ENCODE results near the gene RFXANK. TPM values are rescaled to one million over a fixed set of nuclear protein-coding genes. Genes with fewer than 3 reads are reported as not detected.
A peak's percentile ranks its signal among the peaks of the same experiment; 100 is the strongest.

Gene RFXANK
- total and polyA plus RNA-seq, 9 of the 15 experiments (the other 6 are each of a cell fraction or from before 2014, with no cell fraction given): 68.6 to 181 (median 150) TPM

- TF ChIP-seq, protein P1, sequence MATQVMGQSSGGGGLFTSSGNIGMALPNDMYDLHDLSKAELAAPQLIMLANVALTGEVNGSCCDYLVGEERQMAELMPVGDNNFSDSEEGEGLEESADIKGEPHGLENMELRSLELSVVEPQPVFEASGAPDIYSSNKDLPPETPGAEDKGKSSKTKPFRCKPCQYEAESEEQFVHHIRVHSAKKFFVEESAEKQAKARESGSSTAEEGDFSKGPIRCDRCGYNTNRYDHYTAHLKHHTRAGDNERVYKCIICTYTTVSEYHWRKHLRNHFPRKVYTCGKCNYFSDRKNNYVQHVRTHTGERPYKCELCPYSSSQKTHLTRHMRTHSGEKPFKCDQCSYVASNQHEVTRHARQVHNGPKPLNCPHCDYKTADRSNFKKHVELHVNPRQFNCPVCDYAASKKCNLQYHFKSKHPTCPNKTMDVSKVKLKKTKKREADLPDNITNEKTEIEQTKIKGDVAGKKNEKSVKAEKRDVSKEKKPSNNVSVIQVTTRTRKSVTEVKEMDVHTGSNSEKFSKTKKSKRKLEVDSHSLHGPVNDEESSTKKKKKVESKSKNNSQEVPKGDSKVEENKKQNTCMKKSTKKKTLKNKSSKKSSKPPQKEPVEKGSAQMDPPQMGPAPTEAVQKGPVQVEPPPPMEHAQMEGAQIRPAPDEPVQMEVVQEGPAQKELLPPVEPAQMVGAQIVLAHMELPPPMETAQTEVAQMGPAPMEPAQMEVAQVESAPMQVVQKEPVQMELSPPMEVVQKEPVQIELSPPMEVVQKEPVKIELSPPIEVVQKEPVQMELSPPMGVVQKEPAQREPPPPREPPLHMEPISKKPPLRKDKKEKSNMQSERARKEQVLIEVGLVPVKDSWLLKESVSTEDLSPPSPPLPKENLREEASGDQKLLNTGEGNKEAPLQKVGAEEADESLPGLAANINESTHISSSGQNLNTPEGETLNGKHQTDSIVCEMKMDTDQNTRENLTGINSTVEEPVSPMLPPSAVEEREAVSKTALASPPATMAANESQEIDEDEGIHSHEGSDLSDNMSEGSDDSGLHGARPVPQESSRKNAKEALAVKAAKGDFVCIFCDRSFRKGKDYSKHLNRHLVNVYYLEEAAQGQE (IDR thresholded peaks at IDR 0.05; ENCODE audit: borderline replicate concordance): peak; percentile 49; the same call in 1 of the 2 replicates
- TF ChIP-seq, protein P1 (CRISPR knock-in tag; IDR thresholded peaks at IDR 0.05; ENCODE audit: low read depth): no peak
- TF ChIP-seq ZNF79 (CRISPR knock-in tag; IDR thresholded peaks at IDR 0.05; ENCODE audit: low read depth) (no peak), ZBTB2 (IDR thresholded peaks at IDR 0.05) (no peak), ZNF740 (CRISPR knock-in tag; IDR thresholded peaks at IDR 0.05) (peak; percentile 76), ZNF740 (tag; IDR thresholded peaks at IDR 0.05) (no peak; a peak in 1 of 4 replicates)
- TF ChIP-seq, protein P2, sequence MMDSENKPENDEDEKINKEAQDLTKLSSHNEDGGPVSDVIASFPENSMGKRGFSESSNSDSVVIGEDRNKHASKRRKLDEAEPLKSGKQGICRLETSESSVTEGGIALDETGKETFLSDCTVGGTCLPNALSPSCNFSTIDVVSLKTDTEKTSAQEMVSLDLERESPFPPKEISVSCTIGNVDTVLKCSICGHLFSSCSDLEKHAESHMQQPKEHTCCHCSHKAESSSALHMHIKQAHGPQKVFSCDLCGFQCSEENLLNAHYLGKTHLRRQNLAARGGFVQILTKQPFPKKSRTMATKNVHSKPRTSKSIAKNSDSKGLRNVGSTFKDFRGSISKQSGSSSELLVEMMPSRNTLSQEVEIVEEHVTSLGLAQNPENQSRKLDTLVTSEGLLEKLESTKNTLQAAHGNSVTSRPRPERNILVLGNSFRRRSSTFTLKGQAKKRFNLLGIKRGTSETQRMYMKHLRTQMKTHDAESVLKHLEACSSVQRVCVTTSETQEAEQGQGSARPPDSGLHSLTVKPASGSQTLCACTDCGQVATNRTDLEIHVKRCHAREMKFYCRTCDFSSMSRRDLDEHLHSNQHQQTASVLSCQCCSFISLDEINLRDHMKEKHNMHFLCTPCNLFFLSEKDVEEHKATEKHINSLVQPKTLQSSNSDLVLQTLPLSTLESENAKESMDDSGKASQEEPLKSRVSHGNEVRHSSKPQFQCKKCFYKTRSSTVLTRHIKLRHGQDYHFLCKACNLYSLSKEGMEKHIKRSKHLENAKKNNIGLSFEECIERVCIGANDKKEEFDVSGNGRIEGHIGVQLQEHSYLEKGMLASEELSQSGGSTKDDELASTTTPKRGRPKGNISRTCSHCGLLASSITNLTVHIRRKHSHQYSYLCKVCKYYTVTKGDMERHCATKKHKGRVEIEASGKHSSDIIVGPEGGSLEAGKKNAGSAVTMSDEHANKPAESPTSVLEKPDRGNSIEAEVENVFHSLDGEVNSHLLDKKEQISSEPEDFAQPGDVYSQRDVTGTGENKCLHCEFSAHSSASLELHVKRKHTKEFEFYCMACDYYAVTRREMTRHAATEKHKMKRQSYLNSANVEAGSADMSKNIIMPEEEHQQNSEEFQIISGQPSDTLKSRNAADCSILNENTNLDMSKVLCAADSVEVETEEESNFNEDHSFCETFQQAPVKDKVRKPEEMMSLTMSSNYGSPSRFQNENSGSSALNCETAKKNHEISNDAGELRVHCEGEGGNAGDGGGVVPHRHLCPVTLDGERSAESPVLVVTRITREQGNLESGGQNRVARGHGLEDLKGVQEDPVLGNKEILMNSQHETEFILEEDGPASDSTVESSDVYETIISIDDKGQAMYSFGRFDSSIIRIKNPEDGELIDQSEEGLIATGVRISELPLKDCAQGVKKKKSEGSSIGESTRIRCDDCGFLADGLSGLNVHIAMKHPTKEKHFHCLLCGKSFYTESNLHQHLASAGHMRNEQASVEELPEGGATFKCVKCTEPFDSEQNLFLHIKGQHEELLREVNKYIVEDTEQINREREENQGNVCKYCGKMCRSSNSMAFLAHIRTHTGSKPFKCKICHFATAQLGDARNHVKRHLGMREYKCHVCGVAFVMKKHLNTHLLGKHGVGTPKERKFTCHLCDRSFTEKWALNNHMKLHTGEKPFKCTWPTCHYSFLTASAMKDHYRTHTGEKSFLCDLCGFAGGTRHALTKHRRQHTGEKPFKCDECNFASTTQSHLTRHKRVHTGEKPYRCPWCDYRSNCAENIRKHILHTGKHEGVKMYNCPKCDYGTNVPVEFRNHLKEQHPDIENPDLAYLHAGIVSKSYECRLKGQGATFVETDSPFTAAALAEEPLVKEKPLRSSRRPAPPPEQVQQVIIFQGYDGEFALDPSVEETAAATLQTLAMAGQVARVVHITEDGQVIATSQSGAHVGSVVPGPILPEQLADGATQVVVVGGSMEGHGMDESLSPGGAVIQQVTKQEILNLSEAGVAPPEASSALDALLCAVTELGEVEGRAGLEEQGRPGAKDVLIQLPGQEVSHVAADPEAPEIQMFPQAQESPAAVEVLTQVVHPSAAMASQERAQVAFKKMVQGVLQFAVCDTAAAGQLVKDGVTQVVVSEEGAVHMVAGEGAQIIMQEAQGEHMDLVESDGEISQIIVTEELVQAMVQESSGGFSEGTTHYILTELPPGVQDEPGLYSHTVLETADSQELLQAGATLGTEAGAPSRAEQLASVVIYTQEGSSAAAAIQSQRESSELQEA (IDR thresholded peaks at IDR 0.05; ENCODE audit: low read depth): no peak
These were observed 6.0 kb upstream of the RFXANK start (continued) for GRCh38 chr19:19185853-19186740.

Measured in K562 (cell line).